MM.1S (cell line): Measurements from ENCODE around the gene SDE2.

Source experiments
- DNase-seq: peaks from one replicate; pipeline ENCODE4 v3.0.0-alpha.2; 2015
- H2AFZ ChIP-seq: fragments of 300-600 bp; sonication (generic); 2 replicates; pipeline ENCODE4 v1.6.0; 2016; ENCODE audit warnings: antibody characterized with exemption, low read length
- H3F3A ChIP-seq: fragments of 300-600 bp; sonication (generic); 2 replicates; pipeline ENCODE4 v1.6.1; 2016; ENCODE audit warnings: mild to moderate bottlenecking, antibody characterized with exemption, low read length, moderate library complexity, mixed read lengths; ENCODE audit not compliant: insufficient read depth
- H3K27ac ChIP-seq: fragments of 300-600 bp; sonication (generic); 2 replicates; pipeline ENCODE4 v1.5.1; 2016; ENCODE audit warnings: mild to moderate bottlenecking, low read length
- H3K27me3 ChIP-seq: fragments of 300-600 bp; sonication (generic); replicated peaks from 2 replicates; pipeline ENCODE4 v1.6.0; 2016; ENCODE audit warnings: low read length; ENCODE audit not compliant: insufficient read depth
- H3K36me3 ChIP-seq: fragments of 300-600 bp; sonication (generic); replicated peaks from 2 replicates; pipeline ENCODE4 v1.6.1; 2016; ENCODE audit warnings: mild to moderate bottlenecking, low read length, mixed read lengths; ENCODE audit not compliant: insufficient read depth
- H3K4me1 ChIP-seq: fragments of 300-600 bp; sonication (generic); 2 replicates; pipeline ENCODE4 v1.6.1; 2016; ENCODE audit warnings: low read length, mixed read lengths
- H3K4me2 ChIP-seq: fragments of 300-600 bp; sonication (generic); 2 replicates; pipeline ENCODE4 v1.6.0; 2016; ENCODE audit warnings: low read depth, low read length
- H3K4me3 ChIP-seq: fragments of 300-600 bp; sonication (generic); 2 replicates; pipeline ENCODE4 v1.5.1; 2016; ENCODE audit warnings: low read length, mixed read lengths
- H3K79me2 ChIP-seq: fragments of 300-600 bp; sonication (generic); 2 replicates; pipeline ENCODE4 v1.6.1; 2016; ENCODE audit warnings: mixed run types, low read length, mixed read lengths
- H3K9ac ChIP-seq: fragments of 300-600 bp; sonication (generic); 2 replicates; pipeline ENCODE4 v1.6.1; 2016; ENCODE audit warnings: low read length, mixed read lengths
- H3K9me2 ChIP-seq: fragments of 300-600 bp; sonication (generic); replicated peaks from 2 replicates; pipeline ENCODE4 v1.6.1; 2016; ENCODE audit warnings: mild to moderate bottlenecking, low read length, mixed read lengths; ENCODE audit not compliant: insufficient read depth
- H3K9me3 ChIP-seq: fragments of 300-600 bp; sonication (generic); replicated peaks from 2 replicates; pipeline ENCODE4 v1.6.1; 2016; ENCODE audit warnings: mild to moderate bottlenecking, low read length, mixed read lengths; ENCODE audit not compliant: insufficient read depth
- H4K20me1 ChIP-seq: fragments of 300-600 bp; sonication (generic); 2 replicates; pipeline ENCODE4 v1.6.1; 2016; ENCODE audit warnings: mild to moderate bottlenecking, low read length, moderate library complexity, mixed read lengths; ENCODE audit not compliant: insufficient read depth
- CTCF ChIP-seq: fragments of 300-600 bp; sonication (generic); IDR thresholded peaks from 2 replicates; pipeline ENCODE4 v1.5.1; 2016; ENCODE audit warnings: antibody characterized with exemption, low read length, mixed read lengths
- EZH2 ChIP-seq: fragments of 300-600 bp; sonication (generic); optimal IDR thresholded peaks from 2 replicates; pipeline ENCODE3; 2017; ENCODE audit warnings: low read depth, mild to moderate bottlenecking, antibody characterized with exemption, low read length, mixed read lengths
- EZH2phosphoT487 ChIP-seq: fragments of 300-600 bp; sonication (generic); IDR thresholded peaks from 2 replicates; pipeline ENCODE4 v1.6.1; 2018; ENCODE audit warnings: antibody characterized with exemption, low read length

Gene SDE2

DNA sequence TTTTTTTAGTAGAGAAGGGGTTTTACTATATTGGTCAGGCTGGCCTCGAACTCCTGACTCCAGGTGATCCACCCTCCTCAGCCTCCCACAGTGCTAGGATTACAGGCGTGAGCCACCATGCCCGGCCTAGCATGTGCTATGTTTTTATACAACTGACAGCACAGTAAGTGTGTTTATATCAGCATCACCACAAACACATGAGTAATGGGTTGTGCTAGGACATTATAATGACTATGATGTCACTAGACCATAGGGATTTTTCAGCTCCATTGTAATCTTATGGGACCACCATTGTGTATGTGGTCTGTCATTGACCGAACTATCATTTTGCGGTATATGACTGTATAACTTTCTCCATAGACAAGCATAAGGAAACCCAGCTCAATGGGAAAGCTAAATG is 64.4 kb downstream of the SDE2 start:
- DNase-seq, result no peak
- H3K9me3 ChIP-seq, result no peaks in the 10 kb centered on the region
- no peaks in the 10 kb centered on the region for H3K36me3 ChIP-seq
- peaks cover 13% of the 10 kb centered on the region for H3K4me1 ChIP-seq
- H3K4me3 ChIP-seq, result no peak overlapping the region
- TF ChIP-seq EZH2phosphoT487 (no peak), EZH2 (no peak), CTCF (no peak)
- H3K9me2 ChIP-seq, result no peaks in the 10 kb centered on the region
- H3K27ac ChIP-seq, result no peak overlapping the region
- H3K9ac ChIP-seq, result no peak overlapping the region
- H3K27me3 ChIP-seq, result no peaks in the 10 kb centered on the region
- H2AFZ ChIP-seq, result no peak overlapping the region
- no peaks in the 10 kb centered on the region for H4K20me1 ChIP-seq
- peaks cover 10% of the 10 kb centered on the region; the same call in 1 of the 2 replicates for H3F3A ChIP-seq
- H3K79me2 ChIP-seq, result no peaks in the 10 kb centered on the region; the same call in 1 of the 2 replicates
- H3K4me2 ChIP-seq, result no peak overlapping the region

DNA sequence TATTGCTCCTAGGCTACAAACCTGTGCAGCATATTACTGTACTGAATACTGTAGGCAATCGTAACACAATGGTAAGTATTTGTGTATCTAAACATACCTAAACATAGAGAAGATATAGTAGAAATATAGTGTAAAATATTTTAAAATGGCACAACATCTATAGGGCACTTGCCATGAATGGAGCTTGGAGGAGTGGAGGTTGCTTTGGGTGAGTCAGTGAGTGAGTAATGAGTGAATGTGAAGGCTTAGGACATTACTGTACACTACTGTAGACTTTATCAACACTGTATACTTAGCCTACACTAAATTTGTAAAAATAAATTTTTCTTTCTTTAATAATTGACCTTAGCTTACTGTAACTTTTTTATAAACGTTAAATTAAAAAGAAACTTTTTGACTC is 66.1 kb downstream of the SDE2 start:
- H3K27ac ChIP-seq, result no peak overlapping the region

More for the DNA sequence above, 66.1 kb downstream of the SDE2 start:
- H3K4me1 ChIP-seq, result peaks cover 13% of the 10 kb centered on the region
- TF ChIP-seq EZH2phosphoT487, result no peak
- no peak for TF ChIP-seq EZH2
- TF ChIP-seq CTCF, result no peak
- H3K36me3 ChIP-seq, result no peaks in the 10 kb centered on the region
- no peaks in the 10 kb centered on the region for H3K9me2 ChIP-seq
- H3K4me3 ChIP-seq, result no peak overlapping the region
- DNase-seq, result no peak
- H3K79me2 ChIP-seq, result no peaks in the 10 kb centered on the region
- no peak overlapping the region for H2AFZ ChIP-seq
- no peak overlapping the region for H3K4me2 ChIP-seq
- H4K20me1 ChIP-seq, result no peaks in the 10 kb centered on the region
- H3K9me3 ChIP-seq, result no peaks in the 10 kb centered on the region
- H3K27me3 ChIP-seq, result no peaks in the 10 kb centered on the region
- peaks cover 10% of the 10 kb centered on the region; the same call in 1 of the 2 replicates for H3F3A ChIP-seq
- H3K9ac ChIP-seq, result no peak overlapping the region
